K562 (cell line): ENCODE results near the gene VSIG10L. TPM values are rescaled to one million over a fixed set of nuclear protein-coding genes. Genes with fewer than 3 reads are reported as not detected.
A peak's percentile ranks its signal among the peaks of the same experiment; 100 is the strongest.

Source experiments
- ARID1B ChIP-seq: fragments of 450-650 bp; IDR thresholded peaks from 2 replicates; pipeline ENCODE4 v1.6.1; 2016; ENCODE audit warnings: antibody characterized with exemption, mild to moderate bottlenecking, inconsistent platforms
- ARID2 ChIP-seq: fragments of 450-650 bp; IDR thresholded peaks from 2 replicates; pipeline ENCODE4 v1.6.1; 2017; ENCODE audit warnings: antibody characterized with exemption, mild to moderate bottlenecking
- HNRNPL ChIP-seq: fragments of 200-400 bp; formaldehyde crosslinking; IDR thresholded peaks from 2 replicates; pipeline ENCODE4 v1.6.1; 2017; ENCODE audit warnings: low read depth, mild to moderate bottlenecking, low read length
- JUND ChIP-seq, 2 experiments: IDR thresholded peaks; 2 replicates in 1 of 2; 3 replicates in 1 of 2; pipeline ENCODE4 v1.6.1; 2011; ENCODE audit warnings: borderline replicate concordance in 2 of 2, low read depth in 2 of 2, low read length in 2 of 2, improper control_type of control experiment in 1 of 2, missing biosample characterization in 1 of 2, missing genetic modification characterization in 1 of 2, missing genetic modification reagents in 1 of 2
- MBD1 ChIP-seq: fragments of 250-450 bp; sonication (Bioruptor Pico); IDR thresholded peaks from 2 replicates; pipeline ENCODE4 v1.8.0; 2022; ENCODE audit warnings: inconsistent platforms
- NFRKB ChIP-seq: fragments of 450-650 bp; IDR thresholded peaks from 2 replicates; pipeline ENCODE4 v1.6.1; 2016; ENCODE audit warnings: low read depth
- PREB ChIP-seq: sonication (generic); formaldehyde crosslinking; IDR thresholded peaks from 2 replicates; pipeline ENCODE4 v1.8.1; 2023; ENCODE audit warnings: mild to moderate bottlenecking, missing genetic modification reagents
- YBX1 ChIP-seq: fragments of 450-650 bp; IDR thresholded peaks from 2 replicates; pipeline ENCODE4 v1.7.1; 2016; ENCODE audit warnings: mild to moderate bottlenecking
- polyA plus RNA-seq, 8 experiments: library from polyadenylated mRNA; depleted of rRNA in 4 of 8; stranded (reverse) in 5 of 8; unstranded in 3 of 8; fragments of >200 nt; fragmentation: Nextera tagmentation in 2 of 8; fragmentation: Illumina TruSeq in 1 of 8; extraction: Ambion mirVana in 2 of 8; extraction: Trizol in 1 of 8; gene quantifications; 2 replicates each; pipeline versions ENCODE4 v1.2.1 to v1.2.3, GENCODE V29; 2011 to 2014; ENCODE audit warnings: inconsistent platforms in 1 of 8, missing spikeins in 1 of 8
- total RNA-seq, 7 experiments: library from RNA; depleted of rRNA in 6 of 7; stranded (reverse); fragments of >200 nt in 6 of 7; fragmentation: Illumina TruSeq in 2 of 7; extraction: Trizol in 2 of 7; gene quantifications; 2 replicates each; pipeline versions ENCODE4 v1.2.1 to v1.2.3, GENCODE V29; 2011 to 2021; ENCODE audit warnings: low replicate concordance in 1 of 7
- TF ChIP-seq, protein P1 (sequence below): fragments of 250-450 bp; sonication (Bioruptor Pico); IDR thresholded peaks from 2 replicates; pipeline ENCODE4 v1.5.0; 2021; ENCODE audit warnings: mild to moderate bottlenecking, moderate library complexity
- TF ChIP-seq, protein P2 (sequence below), 2 experiments: fragments of 450-650 bp; IDR thresholded peaks; 2 replicates each; pipeline ENCODE4 v1.6.1; 2016; ENCODE audit warnings: mild to moderate bottlenecking in 2 of 2, borderline replicate concordance in 1 of 2, low read depth in 1 of 2, moderate library complexity in 1 of 2

VSIG10L gene
- total and polyA plus RNA-seq, 9 of the 15 experiments (the other 6 are each of a cell fraction or from before 2014, with no cell fraction given), result 1.1 to 7.6 (median 2.2) TPM

DNA sequence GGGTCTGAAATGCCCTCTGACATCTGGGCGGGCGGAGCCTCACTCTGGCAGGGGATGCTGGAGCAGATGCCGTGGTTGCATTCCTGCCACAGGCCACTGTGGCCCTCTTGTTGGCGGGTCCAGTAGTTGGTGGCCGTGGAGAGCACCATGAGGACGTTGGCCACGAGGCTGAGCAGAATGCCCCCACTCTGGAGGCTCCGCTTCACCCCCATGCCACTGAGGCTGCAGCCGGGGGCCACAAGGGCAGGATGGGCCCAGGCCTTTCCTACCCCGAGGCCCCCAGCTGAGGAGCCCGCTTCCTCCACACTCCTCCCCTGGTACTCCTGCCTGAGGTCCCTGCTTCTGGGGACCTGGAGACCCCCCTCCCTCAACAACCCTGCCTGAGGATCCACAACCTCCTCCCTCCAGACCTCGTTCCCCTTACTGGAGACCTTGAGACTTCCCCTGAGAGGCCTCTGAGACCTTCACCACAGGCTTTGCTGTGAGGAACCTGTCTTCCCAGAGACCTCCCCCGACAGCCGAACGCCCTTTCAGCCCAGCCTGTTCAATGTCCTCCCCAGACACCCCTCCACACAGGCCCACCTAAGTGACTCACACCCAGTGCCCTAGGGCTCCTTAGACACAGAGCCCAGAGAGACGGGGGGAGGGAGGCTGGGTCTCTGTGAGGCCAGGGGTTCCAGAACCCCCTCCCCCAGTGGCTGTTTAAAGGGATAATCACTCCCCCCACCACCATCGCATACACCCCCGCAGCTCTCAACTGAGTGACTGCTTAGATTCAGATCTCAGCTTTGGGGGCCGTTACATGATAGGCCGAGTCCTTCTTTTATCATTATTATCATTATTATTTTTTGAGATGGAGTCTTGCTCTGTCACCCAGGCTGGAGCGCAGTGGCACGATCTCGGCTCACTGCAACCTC lies 26.7 kb upstream of the VSIG10L start, which contains the start of gene CLDND2 (continued):
- TF ChIP-seq MBD1 (CRISPR knock-in tag) (no peak), ARID1B (0 out of 2 replicates have a peak, but pooled peaks have one; percentile 22), YBX1 (no peak), NFRKB (no peak), JUND (IDR thresholded peaks at IDR 0.05; ENCODE audit: borderline replicate concordance, low read depth, low read length) (no peak), JUND (tag; IDR thresholded peaks at IDR 0.05; ENCODE audit: borderline replicate concordance, low read depth, low read length) (no peak), ARID2 (no peak), PREB (CRISPR knock-in tag) (no peak), HNRNPL (no peak)
- TF ChIP-seq, protein P1, sequence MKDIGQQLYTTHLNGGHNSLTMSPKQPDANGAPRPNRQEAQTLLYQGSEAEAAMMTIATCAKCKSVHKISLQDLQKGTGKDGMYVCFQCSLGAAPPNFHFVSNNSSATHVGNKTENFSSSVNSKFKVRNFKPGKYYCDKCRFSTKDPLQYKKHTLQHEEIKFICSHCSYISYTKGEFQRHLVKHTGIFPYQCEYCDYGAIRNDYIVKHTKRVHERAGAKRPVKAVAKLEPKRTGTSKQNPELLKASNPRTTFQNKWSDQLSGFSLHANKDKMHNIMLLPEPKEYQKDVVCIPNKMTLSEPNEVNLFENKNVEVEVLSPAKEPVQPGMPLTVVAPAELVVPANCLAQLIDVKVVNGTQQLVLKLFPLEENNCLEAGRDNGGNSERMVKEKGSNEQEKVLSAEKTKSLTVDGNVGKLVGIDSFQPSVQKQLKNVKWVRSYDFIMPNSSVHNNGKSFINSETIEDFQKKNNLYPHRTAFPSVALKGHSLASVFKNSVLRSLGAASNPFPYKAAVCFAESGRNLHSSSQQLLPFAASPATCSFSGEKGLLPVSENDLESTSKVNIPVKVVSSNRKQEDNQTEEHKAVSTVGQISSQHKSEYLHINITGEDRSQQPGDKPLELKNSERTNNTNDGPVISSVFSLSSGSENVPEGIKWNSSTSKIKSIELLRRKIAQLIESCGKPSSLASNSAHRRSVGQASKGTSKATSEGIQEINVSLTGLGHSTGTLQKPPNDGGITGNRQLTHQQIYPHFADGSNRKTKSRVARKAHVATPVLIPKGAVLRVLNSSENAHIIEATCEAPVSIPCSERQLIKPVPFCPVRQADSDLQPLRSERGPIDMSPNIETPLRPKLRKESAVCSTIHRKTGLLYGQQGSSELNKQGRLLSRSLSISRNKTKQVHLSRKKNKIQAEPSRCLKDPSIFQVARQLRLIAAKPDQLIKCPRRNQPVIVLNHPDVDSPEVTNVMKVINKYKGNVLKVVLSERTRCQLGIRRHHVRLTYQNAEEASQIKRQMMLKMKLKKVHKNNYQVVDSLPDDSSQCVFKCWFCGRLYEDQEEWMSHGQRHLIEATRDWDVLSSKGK, result no peak
- TF ChIP-seq, protein P2, sequence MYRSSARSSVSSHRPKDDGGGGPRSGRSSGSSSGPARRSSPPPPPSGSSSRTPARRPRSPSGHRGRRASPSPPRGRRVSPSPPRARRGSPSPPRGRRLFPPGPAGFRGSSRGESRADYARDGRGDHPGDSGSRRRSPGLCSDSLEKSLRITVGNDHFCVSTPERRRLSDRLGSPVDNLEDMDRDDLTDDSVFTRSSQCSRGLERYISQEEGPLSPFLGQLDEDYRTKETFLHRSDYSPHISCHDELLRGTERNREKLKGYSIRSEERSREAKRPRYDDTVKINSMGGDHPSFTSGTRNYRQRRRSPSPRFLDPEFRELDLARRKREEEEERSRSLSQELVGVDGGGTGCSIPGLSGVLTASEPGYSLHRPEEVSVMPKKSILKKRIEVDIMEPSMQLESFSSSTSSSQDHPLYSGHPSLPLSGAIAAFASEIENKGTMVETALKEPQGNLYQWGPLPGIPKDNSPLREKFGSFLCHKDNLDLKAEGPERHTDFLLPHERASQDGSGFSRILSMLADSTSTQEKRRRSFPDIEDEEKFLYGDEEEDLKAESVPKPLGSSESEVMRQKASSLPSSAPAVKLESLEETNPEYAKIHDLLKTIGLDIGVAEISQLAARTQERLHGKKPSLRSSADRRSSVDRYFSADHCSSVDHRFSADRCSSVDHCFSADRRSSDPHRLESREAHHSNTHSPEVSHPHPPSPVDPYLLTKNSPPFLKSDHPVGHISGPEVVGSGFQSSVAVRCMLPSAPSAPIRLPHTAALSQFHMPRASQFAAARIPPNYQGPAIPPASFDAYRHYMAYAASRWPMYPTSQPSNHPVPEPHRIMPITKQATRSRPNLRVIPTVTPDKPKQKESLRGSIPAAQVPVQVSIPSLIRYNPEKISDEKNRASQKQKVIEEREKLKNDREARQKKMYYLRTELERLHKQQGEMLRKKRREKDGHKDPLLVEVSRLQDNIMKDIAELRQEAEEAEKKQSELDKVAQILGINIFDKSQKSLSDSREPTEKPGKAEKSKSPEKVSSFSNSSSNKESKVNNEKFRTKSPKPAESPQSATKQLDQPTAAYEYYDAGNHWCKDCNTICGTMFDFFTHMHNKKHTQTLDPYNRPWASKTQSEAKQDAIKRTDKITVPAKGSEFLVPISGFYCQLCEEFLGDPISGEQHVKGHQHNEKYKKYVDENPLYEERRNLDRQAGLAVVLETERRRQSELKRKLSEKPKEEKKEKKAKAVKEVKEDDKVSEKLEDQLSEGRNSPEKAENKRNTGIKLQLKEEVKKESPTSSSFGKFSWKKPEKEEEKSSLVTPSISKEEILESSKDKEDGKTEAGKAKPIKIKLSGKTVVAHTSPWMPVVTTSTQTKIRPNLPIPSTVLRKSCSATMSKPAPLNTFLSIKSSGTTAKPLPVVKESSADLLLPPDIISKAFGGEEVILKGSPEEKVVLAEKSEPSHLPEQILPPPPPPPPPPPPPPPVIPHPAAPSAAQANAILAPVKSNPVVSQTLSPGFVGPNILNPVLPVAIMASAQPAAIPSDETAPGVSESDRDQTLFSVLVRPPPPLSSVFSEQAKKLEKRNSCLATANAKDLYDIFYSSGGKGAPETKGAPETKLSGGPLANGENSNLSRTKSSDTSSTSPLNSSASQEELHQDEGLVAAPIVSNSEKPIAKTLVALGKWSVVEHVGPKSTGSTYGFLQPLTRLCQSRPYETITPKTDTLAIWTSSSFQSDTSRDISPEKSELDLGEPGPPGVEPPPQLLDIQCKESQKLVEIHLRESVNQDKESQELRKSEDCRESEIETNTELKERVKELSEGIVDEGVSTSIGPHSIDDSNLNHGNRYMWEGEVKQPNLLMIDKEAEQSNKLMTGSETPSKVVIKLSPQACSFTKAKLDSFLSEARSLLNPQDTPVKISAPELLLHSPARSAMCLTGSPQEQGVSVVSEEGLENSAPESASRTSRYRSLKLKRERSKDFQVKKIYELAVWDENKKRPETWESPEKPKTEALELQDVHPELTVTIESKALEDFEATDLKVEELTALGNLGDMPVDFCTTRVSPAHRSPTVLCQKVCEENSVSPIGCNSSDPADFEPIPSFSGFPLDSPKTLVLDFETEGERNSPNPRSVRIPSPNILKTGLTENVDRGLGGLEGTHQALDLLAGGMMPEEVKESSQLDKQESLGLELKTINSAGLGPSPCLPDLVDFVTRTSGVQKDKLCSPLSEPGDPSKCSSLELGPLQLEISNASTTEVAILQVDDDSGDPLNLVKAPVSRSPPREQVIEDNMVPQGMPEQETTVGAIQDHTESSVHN (IDR thresholded peaks at IDR 0.05; ENCODE audit: borderline replicate concordance in 1 of 2, low read depth in 1 of 2), result no peak
